Mesenchymal stem cell (in vitro differentiated cells and primary cell): ENCODE measurements around the gene WTAP.
A peak's percentile ranks its signal among the peaks of the same experiment; 100 is the strongest.

Source experiments
- DNase-seq: peaks from one replicate; pipeline ENCODE4 v3.0.0-alpha.2; 2013
- H2AFZ ChIP-seq: one replicate; pipeline ENCODE4 v1.6.1; 2013; ENCODE audit warnings: low read depth, mild to moderate bottlenecking, control low read depth, inconsistent platforms, low read length, moderate library complexity
- H2AK5ac ChIP-seq: 2 replicates; pipeline ENCODE4 v1.6.1; 2013; ENCODE audit warnings: low read length, moderate library complexity, mild to moderate bottlenecking, inconsistent platforms; ENCODE audit not compliant: severe bottlenecking
- H2BK120ac ChIP-seq: one replicate; pipeline ENCODE4 v1.6.1; 2013; ENCODE audit warnings: low read depth, mild to moderate bottlenecking, inconsistent platforms, low read length, moderate library complexity
- H2BK12ac ChIP-seq, 2 experiments: one replicate each; pipeline ENCODE4 v1.6.1; 2013; ENCODE audit warnings: inconsistent platforms in 2 of 2, low read length in 2 of 2, mild to moderate bottlenecking in 2 of 2, moderate library complexity in 2 of 2, control low read depth in 1 of 2
- H2BK15ac ChIP-seq: one replicate; pipeline ENCODE4 v1.6.1; 2013; ENCODE audit warnings: mild to moderate bottlenecking, low read depth, inconsistent platforms; ENCODE audit not compliant: poor library complexity, severe bottlenecking
- H2BK5ac ChIP-seq: 2 replicates; pipeline ENCODE4 v1.6.1; 2013; ENCODE audit warnings: low read depth, mild to moderate bottlenecking, low read length, control low read depth, inconsistent platforms; ENCODE audit not compliant: poor library complexity, severe bottlenecking
- H3K14ac ChIP-seq, 2 experiments: one replicate each; pipeline ENCODE4 v1.6.1; 2013; ENCODE audit warnings: inconsistent platforms in 2 of 2, low read length in 2 of 2, control low read depth in 1 of 2, mild to moderate bottlenecking in 1 of 2, moderate library complexity in 1 of 2
- H3K18ac ChIP-seq, 2 experiments: one replicate each; pipeline ENCODE4 v1.6.1; 2013; ENCODE audit warnings: inconsistent platforms in 2 of 2, low read length in 2 of 2, control low read depth in 1 of 2, low read depth in 1 of 2, mild to moderate bottlenecking in 1 of 2
- H3K23ac ChIP-seq, 2 experiments: one replicate each; pipeline ENCODE4 v1.6.1; 2013; ENCODE audit warnings: inconsistent platforms in 2 of 2, low read length in 2 of 2, mild to moderate bottlenecking in 2 of 2, moderate library complexity in 2 of 2, control low read depth in 1 of 2
- H3K27ac ChIP-seq: 2 replicates; pipeline ENCODE4 v1.5.1; 2013; ENCODE audit warnings: mild to moderate bottlenecking, moderate library complexity, low read length, control low read depth, inconsistent platforms; ENCODE audit not compliant: poor library complexity, severe bottlenecking
- H3K27me3 ChIP-seq, 2 experiments: 2 replicates each; pipeline versions ENCODE4 v1.6.1 to v1.7.0; 2013; ENCODE audit warnings: low read length in 2 of 2, mild to moderate bottlenecking in 2 of 2, moderate library complexity in 2 of 2, control low read depth in 1 of 2, inconsistent platforms in 1 of 2; ENCODE audit not compliant: control insufficient read depth in 1 of 2, insufficient read depth in 1 of 2
- H3K36me3 ChIP-seq, 2 experiments: 2 replicates each; pipeline versions ENCODE4 v1.6.1 to v1.7.0; 2013; ENCODE audit warnings: low read length in 2 of 2, control low read depth in 1 of 2, inconsistent platforms in 1 of 2, low read depth in 1 of 2, mild to moderate bottlenecking in 1 of 2; ENCODE audit not compliant: insufficient read depth in 2 of 2, control insufficient read depth in 1 of 2
- H3K4ac ChIP-seq, 2 experiments: one replicate each; pipeline ENCODE4 v1.6.1; 2013; ENCODE audit warnings: inconsistent platforms in 2 of 2, low read length in 2 of 2, mild to moderate bottlenecking in 2 of 2, moderate library complexity in 2 of 2, control low read depth in 1 of 2, low read depth in 1 of 2
- H3K4me1 ChIP-seq: 2 replicates; pipeline ENCODE4 v1.6.1; 2013; ENCODE audit warnings: low read depth, low read length, control low read depth; ENCODE audit not compliant: control insufficient read depth, insufficient read depth
- H3K4me2 ChIP-seq: 2 replicates; pipeline ENCODE4 v1.6.1; 2013; ENCODE audit warnings: low read length, mild to moderate bottlenecking, inconsistent platforms; ENCODE audit not compliant: poor library complexity, severe bottlenecking
- H3K4me3 ChIP-seq, 2 experiments: 2 replicates each; pipeline versions ENCODE4 v1.5.1 to v1.7.0; 2013; ENCODE audit warnings: low read length in 2 of 2, mild to moderate bottlenecking in 2 of 2, control low read depth in 1 of 2, low read depth in 1 of 2; ENCODE audit not compliant: insufficient read depth in 1 of 2
- H3K79me1 ChIP-seq: replicated peaks from 2 replicates; pipeline ENCODE4 v1.6.1; 2013; ENCODE audit warnings: mild to moderate bottlenecking, control low read depth, low read length, inconsistent platforms; ENCODE audit not compliant: poor library complexity, severe bottlenecking
- H3K9ac ChIP-seq: 2 replicates; pipeline ENCODE4 v1.7.0; 2013; ENCODE audit warnings: mild to moderate bottlenecking, low read length, moderate library complexity
- H3K9me3 ChIP-seq: 2 replicates; pipeline ENCODE4 v1.7.0; 2013; ENCODE audit warnings: mild to moderate bottlenecking, low read length; ENCODE audit not compliant: control insufficient read depth
- H4K8ac ChIP-seq: one replicate; pipeline ENCODE4 v1.6.1; 2013; ENCODE audit warnings: inconsistent platforms, mild to moderate bottlenecking, low read length, moderate library complexity
- H4K91ac ChIP-seq: one replicate; pipeline ENCODE4 v1.6.1; 2013; ENCODE audit warnings: mild to moderate bottlenecking, low read length, inconsistent platforms
- WGBS: methylation state at CpG from one replicate; pipeline ENCODE4 v1.1.7; 2013; ENCODE audit warnings: mixed read lengths; 5-methylcytosine and 5-hydroxymethylcytosine counted together

The WTAP gene

DNA sequence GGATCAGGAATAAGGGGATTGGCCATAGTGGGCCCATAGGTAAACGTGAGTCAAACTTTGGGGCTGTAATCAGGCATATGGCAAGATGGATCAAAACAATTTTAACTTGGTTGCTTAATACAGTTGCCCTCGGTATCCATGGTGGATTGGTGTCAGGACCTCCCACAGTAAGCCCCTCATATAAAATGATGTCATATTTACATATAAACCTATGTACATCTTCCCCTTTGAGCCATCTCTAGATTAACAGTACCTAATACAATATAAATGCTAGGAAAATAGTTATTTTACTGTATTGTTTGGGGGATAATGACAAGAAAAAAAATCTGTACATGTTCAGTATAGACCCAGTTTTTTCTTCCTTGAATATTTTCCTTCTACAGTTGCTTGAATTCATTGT lies 27.1 kb downstream of the WTAP start:
- no peak overlapping the region for H4K91ac ChIP-seq
- no peak overlapping the region for H3K23ac ChIP-seq
- no peak overlapping the region for H3K4me3 ChIP-seq
- peaks cover 3% of the 10 kb centered on the region for H3K4me1 ChIP-seq
- H4K8ac ChIP-seq = no peak overlapping the region
- no peak overlapping the region for H3K14ac ChIP-seq
- no peak overlapping the region for H2BK5ac ChIP-seq
- no peak overlapping the region for H2AK5ac ChIP-seq
- H3K4me2 ChIP-seq = no peak overlapping the region
- 100% methylated on average over 2 of the region's 2 CpGs for WGBS
- peaks cover 26 to 92% of the 10 kb centered on the region in 2 experiments for H3K36me3 ChIP-seq
- H3K9ac ChIP-seq = peak overlapping the region; percentile 48
- H3K18ac ChIP-seq = no peak overlapping the region
- H3K27me3 ChIP-seq = no peaks in the 10 kb centered on the region
- H3K9me3 ChIP-seq = no peaks in the 10 kb centered on the region
- DNase-seq = no peak
- H2BK120ac ChIP-seq = no peak overlapping the region
- H3K27ac ChIP-seq = no peak overlapping the region
- no peak overlapping the region for H2AFZ ChIP-seq
- H3K4ac ChIP-seq = no peak overlapping the region
- H2BK12ac ChIP-seq = no peak overlapping the region
- peaks cover 9% of the 10 kb centered on the region for H3K79me1 ChIP-seq
- H2BK15ac ChIP-seq = no peak overlapping the region

DNA sequence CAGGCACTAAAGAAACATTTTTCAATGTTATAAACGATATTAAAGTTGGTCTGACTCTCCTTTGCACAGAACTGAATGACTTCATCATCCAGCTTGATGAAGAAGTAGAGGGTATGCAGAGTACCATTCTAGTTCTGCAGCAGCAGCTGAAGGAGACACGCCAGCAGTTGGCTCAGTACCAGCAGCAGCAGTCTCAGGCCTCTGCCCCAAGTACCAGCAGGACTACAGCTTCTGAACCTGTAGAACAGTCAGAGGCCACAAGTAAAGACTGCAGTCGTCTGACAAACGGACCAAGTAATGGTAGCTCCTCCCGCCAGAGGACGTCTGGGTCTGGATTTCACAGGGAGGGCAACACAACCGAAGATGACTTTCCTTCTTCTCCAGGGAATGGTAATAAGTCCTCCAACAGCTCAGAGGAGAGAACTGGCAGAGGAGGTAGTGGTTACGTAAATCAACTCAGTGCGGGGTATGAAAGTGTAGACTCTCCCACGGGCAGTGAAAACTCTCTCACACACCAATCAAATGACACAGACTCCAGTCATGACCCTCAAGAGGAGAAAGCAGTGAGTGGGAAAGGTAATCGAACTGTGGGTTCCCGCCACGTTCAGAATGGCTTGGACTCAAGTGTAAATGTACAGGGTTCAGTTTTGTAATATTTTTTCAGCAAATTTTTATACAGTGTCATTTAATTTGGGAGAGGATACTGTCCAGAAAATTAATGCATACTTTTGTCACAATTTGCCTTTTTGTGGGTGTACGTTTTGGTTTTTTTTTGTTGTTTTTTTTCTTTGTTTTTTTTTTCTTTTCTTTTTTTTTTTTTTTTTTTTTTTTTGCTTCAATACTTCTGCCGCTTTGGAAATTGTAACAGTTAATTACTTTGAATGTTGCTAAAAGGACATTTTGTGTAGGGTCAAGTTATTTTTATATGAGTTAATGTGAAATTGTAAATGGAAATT lies 27.9 kb downstream of the WTAP start:
- WGBS = 86% methylated on average over 12 of the region's 15 CpGs
- Histone ChIP-seq H3K18ac (no peak overlapping the region), H3K79me1 (peaks cover 9% of the 10 kb centered on the region), H3K9me3 (no peaks in the 10 kb centered on the region), H4K8ac (no peak overlapping the region), H3K36me3 (peaks cover 26 to 90% of the 10 kb centered on the region in 2 experiments), H3K4me2 (no peak overlapping the region), H2AK5ac (no peak overlapping the region), H2BK12ac (no peak overlapping the region), H3K27ac (no peak overlapping the region), H2AFZ (no peak overlapping the region), H3K14ac (no peak overlapping the region), H2BK5ac (no peak overlapping the region), H3K9ac (peak overlapping the region; percentile 48), H3K4ac (no peak overlapping the region), H2BK15ac (no peak overlapping the region), H3K4me1 (peaks cover 5% of the 10 kb centered on the region), H3K23ac (no peak overlapping the region), H3K27me3 (no peaks in the 10 kb centered on the region), H3K4me3 (no peak overlapping the region), H4K91ac (no peak overlapping the region), H2BK120ac (no peak overlapping the region)
- DNase-seq = no peak

DNA sequence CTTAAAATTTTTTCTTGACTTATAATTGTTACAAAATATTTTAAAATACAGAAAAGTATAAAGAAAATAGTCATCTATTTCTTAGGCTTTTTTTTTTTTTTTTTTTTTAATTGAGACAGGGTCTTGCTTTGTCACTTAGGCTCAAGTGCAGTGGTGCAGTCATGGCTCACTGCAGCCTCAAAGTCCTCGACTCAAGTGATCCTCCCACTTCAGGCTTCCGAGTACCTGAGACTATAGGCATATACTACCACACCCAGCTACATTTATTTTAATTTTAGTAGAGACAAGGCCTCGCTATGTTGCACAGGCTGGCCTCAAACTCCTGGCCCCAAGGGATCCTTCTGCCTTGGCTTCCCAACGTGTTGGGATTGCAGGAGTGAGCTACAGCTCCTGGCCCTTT lies 29.2 kb downstream of the WTAP start:
- Histone ChIP-seq H3K18ac (no peak overlapping the region), H3K4me3 (no peak overlapping the region), H3K4me1 (peaks cover 11% of the 10 kb centered on the region), H3K9ac (no peak overlapping the region), H3K36me3 (peaks cover 28 to 77% of the 10 kb centered on the region in 2 experiments), H3K27me3 (no peaks in the 10 kb centered on the region), H3K14ac (no peak overlapping the region), H3K27ac (no peak overlapping the region), H2AK5ac (no peak overlapping the region), H3K4ac (no peak overlapping the region), H2BK5ac (no peak overlapping the region), H3K4me2 (no peak overlapping the region), H2AFZ (no peak overlapping the region), H3K23ac (no peak overlapping the region), H2BK15ac (no peak overlapping the region), H4K8ac (no peak overlapping the region), H3K79me1 (peaks cover 9% of the 10 kb centered on the region), H3K9me3 (no peaks in the 10 kb centered on the region), H4K91ac (no peak overlapping the region), H2BK12ac (no peak overlapping the region), H2BK120ac (no peak overlapping the region)
- WGBS = 91% methylated on average over 4 of the region's 4 CpGs
- no peak for DNase-seq

DNA sequence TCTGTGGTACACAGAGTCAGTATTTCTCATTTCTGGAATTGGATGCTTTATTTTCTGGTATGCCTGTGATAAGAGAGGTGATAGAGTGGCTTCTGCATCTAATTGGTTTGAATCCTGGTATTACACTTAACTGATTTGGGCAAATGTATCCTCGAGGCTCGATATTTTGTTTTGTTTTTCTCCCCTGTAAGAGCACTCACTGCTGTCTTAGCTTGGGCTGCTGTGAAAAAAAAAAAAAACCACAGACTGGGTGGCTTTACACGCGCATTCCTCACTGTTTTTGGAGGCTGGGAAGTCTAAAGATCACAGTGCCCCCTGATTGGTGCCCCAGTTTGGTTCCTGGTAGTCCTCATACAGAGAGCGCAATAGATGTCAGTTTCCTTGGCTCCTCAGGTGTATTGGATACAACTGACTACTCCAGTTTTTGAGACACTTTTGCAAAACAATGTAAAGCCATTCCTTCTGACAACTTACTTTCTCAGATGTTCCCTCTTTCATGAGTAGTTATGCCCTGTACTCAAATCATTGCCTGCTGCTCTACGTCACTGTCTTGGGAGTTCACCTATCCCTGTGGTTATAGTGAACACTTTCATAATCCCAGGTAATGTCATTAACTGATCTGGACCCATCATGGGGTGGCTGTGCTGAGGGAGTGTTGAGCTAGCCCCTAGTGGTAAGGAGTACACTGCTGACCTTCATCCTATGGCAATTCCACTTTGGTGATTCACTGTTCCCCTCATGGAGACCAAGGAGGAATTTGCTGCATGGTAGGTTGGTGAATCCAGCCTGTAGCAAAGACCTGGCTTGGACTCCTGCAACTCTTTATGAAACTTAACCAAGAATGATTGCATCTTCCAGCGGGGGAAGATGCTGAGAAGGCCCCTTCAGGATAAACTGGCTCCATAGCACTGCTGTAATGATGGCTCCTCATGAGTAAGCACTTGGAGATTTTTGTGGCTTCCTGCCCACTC lies 31.0 kb downstream of the WTAP start:
- Histone ChIP-seq H2BK12ac (no peak overlapping the region), H2AFZ (no peak overlapping the region), H3K23ac (no peak overlapping the region), H3K9me3 (no peaks in the 10 kb centered on the region), H2BK15ac (no peak overlapping the region), H3K4ac (no peak overlapping the region), H3K4me3 (no peak overlapping the region), H3K4me2 (no peak overlapping the region), H2BK120ac (no peak overlapping the region), H2AK5ac (peak overlapping the region; percentile 19), H3K4me1 (peaks cover 21% of the 10 kb centered on the region), H2BK5ac (no peak overlapping the region), H3K9ac (no peak overlapping the region), H3K36me3 (peaks cover 25 to 65% of the 10 kb centered on the region in 2 experiments), H3K27me3 (no peaks in the 10 kb centered on the region), H3K18ac (no peak overlapping the region), H3K14ac (no peak overlapping the region), H4K8ac (no peak overlapping the region), H3K27ac (peak overlapping the region; percentile 61), H4K91ac (no peak overlapping the region), H3K79me1 (peaks cover 8% of the 10 kb centered on the region)
- 83% methylated on average over 7 of the region's 7 CpGs for WGBS
- DNase-seq = peak; percentile 58
